Lung (tissue), 12 donors: ENCODE measurements around the gene BOLA2B. TPM values are rescaled to one million over a fixed set of nuclear protein-coding genes. Genes with fewer than 3 reads are reported as not detected.
"Not testable (repeated sequence)": the region's sequence is repeated elsewhere in the genome, so short reads cannot be mapped to it uniquely, and the experiment has no call there.

Experiments
- ATAC-seq: fragments of 200-7000 bp; cut with Tn5 transposase; one replicate; pipeline ENCODE4 v1.9.1; 2020; ENCODE audit warnings: moderate number of reproducible peaks; ENCODE audit not compliant: insufficient read depth, low FRiP score
- DNase-seq, 3 donors: peaks; one replicate each; pipeline ENCODE4 v3.0.0-alpha.2; 2013 to 2017
- H3K27ac ChIP-seq, 2 donors: one replicate each; pipeline ENCODE4 v1.5.1; 2013; ENCODE audit warnings: mild to moderate bottlenecking in 2 of 2, moderate library complexity in 2 of 2, control low read depth in 1 of 2, inconsistent platforms in 1 of 2, low read depth in 1 of 2, low read length in 1 of 2
- H3K27me3 ChIP-seq, 3 donors: one replicate each; pipeline ENCODE4 v1.5.1; 2013; ENCODE audit warnings: low read length in 2 of 3; ENCODE audit not compliant: control insufficient read depth in 3 of 3, insufficient read depth in 3 of 3
- H3K36me3 ChIP-seq, 4 donors: one replicate each; pipeline ENCODE4 v1.5.1; 2013; ENCODE audit warnings: low read length in 4 of 4, mild to moderate bottlenecking in 1 of 4, moderate library complexity in 1 of 4; ENCODE audit not compliant: control insufficient read depth in 4 of 4, insufficient read depth in 4 of 4
- H3K4me1 ChIP-seq, 5 donors: one replicate each; pipeline ENCODE4 v1.5.1; 2013; ENCODE audit warnings: low read length in 5 of 5, mild to moderate bottlenecking in 2 of 5, moderate library complexity in 1 of 5; ENCODE audit not compliant: control insufficient read depth in 5 of 5, insufficient read depth in 5 of 5
- H3K4me3 ChIP-seq: one replicate; pipeline ENCODE4 v1.5.1; 2013; ENCODE audit warnings: mild to moderate bottlenecking, control low read depth, moderate library complexity
- H3K9ac ChIP-seq, 2 donors: one replicate each; pipeline ENCODE4 v1.5.1; 2013; ENCODE audit warnings: low read length in 2 of 2, control low read depth in 1 of 2; ENCODE audit not compliant: insufficient read depth in 1 of 2
- H3K9me3 ChIP-seq, 4 donors: one replicate each; pipeline ENCODE4 v1.5.1; 2013; ENCODE audit warnings: low read length in 3 of 4, mild to moderate bottlenecking in 1 of 4, moderate library complexity in 1 of 4; ENCODE audit not compliant: control insufficient read depth in 4 of 4, insufficient read depth in 3 of 4
- CTCF ChIP-seq: IDR thresholded peaks from 2 replicates; pipeline ENCODE4 v1.5.1; 2012; ENCODE audit warnings: mild to moderate bottlenecking; ENCODE audit errors: control extremely low read depth, extremely low read depth
- WGBS, 2 donors: extraction: QIAGEN DNeasy Blood & Tissue Kit; methylation state at CpG; one replicate each; pipeline ENCODE4 v1.1.7; 2013; 5-methylcytosine and 5-hydroxymethylcytosine counted together
- polyA plus RNA-seq, 2 donors: library from polyadenylated mRNA; stranded (reverse); fragments of 200-250 nt; gene quantifications; one replicate each; pipeline ENCODE4 v1.2.1, GENCODE V29; 2013
- total RNA-seq, 2 donors: library from RNA; depleted of rRNA in 1 of 2; stranded (reverse); fragments of >200 nt in 1 of 2; gene quantifications; one replicate each; pipeline ENCODE4 v1.2.1, GENCODE V29; 2014 to 2021
- donor health status: control.
- donor health status: control.
- donor health status: Bipolar disorder and iron deficiency.
- donor health status: healthy.
- donor health status: DM: yes; HTN: yes; CAD: no.

Gene BOLA2B
- total and polyA plus RNA-seq, 4 donors = 9.8 to 320 (median 182) TPM

GRCh38 chr16:30168746-30169145 is 24.7 kb downstream of the BOLA2B start:
- not testable (repeated sequence) for H3K9ac ChIP-seq, H3K27me3 ChIP-seq, H3K36me3 ChIP-seq, H3K9me3 ChIP-seq, ATAC-seq, H3K27ac ChIP-seq, H3K4me1 ChIP-seq, H3K4me3 ChIP-seq, DNase-seq
- WGBS, 2 donors = 50 to 78% methylated on average over 1 to 15 of the region's 29 CpGs

- Histone ChIP-seq H3K27ac (no peak overlapping the region), H3K4me3 (no peak overlapping the region), H3K9me3 (no peaks in the 10 kb centered on the region), H3K9ac (no peak overlapping the region), H3K36me3 (no peaks in the 10 kb centered on the region), H3K4me1 (no peaks in the 10 kb centered on the region), H3K27me3 (no peaks in the 10 kb centered on the region)
- DNase-seq = no peak
- peak; percentile 53 for ATAC-seq
- 57 to 75% methylated on average over 11 of the region's 11 CpGs for WGBS, 2 donors
- TF ChIP-seq CTCF = no peak
Measured at GRCh38 chr16:30166202-30166902, 27.1 kb downstream of the BOLA2B start.

GRCh38 chr16:30163538-30163937 is 29.9 kb downstream of the BOLA2B start:
- H3K9ac ChIP-seq = no peak overlapping the region
- ATAC-seq (no peak), DNase-seq (no peak)
- no peak for TF ChIP-seq CTCF
- 83 to 92% methylated on average over 3 of the region's 3 CpGs for WGBS, 2 donors
- H3K4me3 ChIP-seq = no peak overlapping the region
- H3K27me3 ChIP-seq = no peaks in the 10 kb centered on the region
- H3K27ac ChIP-seq = no peak overlapping the region
- H3K9me3 ChIP-seq = no peaks in the 10 kb centered on the region
- no peaks in the 10 kb centered on the region for H3K4me1 ChIP-seq
- H3K36me3 ChIP-seq = no peaks in the 10 kb centered on the region

GRCh38 chr16:30157214-30157613 is 36.3 kb downstream of the BOLA2B start:
- DNase-seq (no peak), ATAC-seq (no peak)
- 70 to 78% methylated on average over 1 of the region's 1 CpG for WGBS, 2 donors
- Histone ChIP-seq H3K27ac (no peak overlapping the region), H3K9me3 (no peaks in the 10 kb centered on the region), H3K4me1 (no peaks in the 10 kb centered on the region), H3K9ac (no peak overlapping the region), H3K27me3 (no peaks in the 10 kb centered on the region), H3K4me3 (no peak overlapping the region), H3K36me3 (no peaks in the 10 kb centered on the region)
- no peak for TF ChIP-seq CTCF
